ENCODE measurements around the gene OR6K3.
"Not testable (repeated sequence)": the region's sequence is repeated elsewhere in the genome, so short reads cannot be mapped to it uniquely, and the experiment has no call there.

The OR6K3 gene

GRCh38 chr1:158688343-158688742, 32.2 kb downstream of the OR6K3 start:
- H3K27ac ChIP-seq; DNase-seq (ENCODE audit: low read depth, low spot score): not testable (repeated sequence)

GRCh38 chr1:158687037-158687436, 33.5 kb downstream of the OR6K3 start:
- H3K27ac ChIP-seq: no peak overlapping the region

GRCh38 chr1:158686111-158687009, 34.2 kb downstream of the OR6K3 start, which contains the start of gene SPTA1:
Gene SPTA1 (minus strand): TSS chr1:158686715. CDS start chr1:158686517, 198 bp downstream.
- no peak for DNase-seq (ENCODE audit: low read depth, low spot score)
- no peak within 1 kb of the TSS for H3K27ac ChIP-seq

More at GRCh38 chr1:158687037-158687436, 33.5 kb downstream of the OR6K3 start:
- no peak for DNase-seq (ENCODE audit: low read depth, low spot score)

- H3K27ac ChIP-seq: no peak overlapping the region
- DNase-seq (ENCODE audit: low read depth, low spot score): no peak
These were observed 35.4 kb downstream of the OR6K3 start for GRCh38 chr1:158685085-158685484.

- no peak overlapping the region for H3K27ac ChIP-seq
- DNase-seq (ENCODE audit: low read depth, low spot score): no peak
These were observed 38.9 kb downstream of the OR6K3 start for GRCh38 chr1:158681606-158682005.

GRCh38 chr1:158679289-158679688, 41.2 kb downstream of the OR6K3 start:
- H3K27ac ChIP-seq: no peak overlapping the region
- no peak for DNase-seq (ENCODE audit: low read depth, low spot score)

GRCh38 chr1:158675563-158676323, 44.8 kb downstream of the OR6K3 start:
- DNase-seq (ENCODE audit: low read depth, low spot score): no peak
- no peak overlapping the region for H3K27ac ChIP-seq

GRCh38 chr1:158674302-158674701, 46.2 kb downstream of the OR6K3 start:
- no peak for DNase-seq (ENCODE audit: low read depth, low spot score)
- H3K27ac ChIP-seq: no peak overlapping the region
